HG03342 (cell line): ENCODE data around the gene MYOM1.
A peak's percentile ranks its signal among the peaks of the same experiment; 100 is the strongest.

Source experiments
- ATAC-seq: cut with Tn5 transposase; IDR thresholded peaks from one replicate; pipeline ENCODE4 v1.9.1; 2021; ENCODE audit warnings: mild to moderate bottlenecking, moderate library complexity; ENCODE audit not compliant: unreplicated experiment

Gene MYOM1

GRCh38 chr18:3154214-3154613, 65.6 kb downstream of the MYOM1 start:
- no peak for ATAC-seq

GRCh38 chr18:3153107-3153704, 66.6 kb downstream of the MYOM1 start:
- peak; percentile 79 for ATAC-seq

GRCh38 chr18:3152294-3152693, 67.5 kb downstream of the MYOM1 start:
- ATAC-seq = no peak

DNA sequence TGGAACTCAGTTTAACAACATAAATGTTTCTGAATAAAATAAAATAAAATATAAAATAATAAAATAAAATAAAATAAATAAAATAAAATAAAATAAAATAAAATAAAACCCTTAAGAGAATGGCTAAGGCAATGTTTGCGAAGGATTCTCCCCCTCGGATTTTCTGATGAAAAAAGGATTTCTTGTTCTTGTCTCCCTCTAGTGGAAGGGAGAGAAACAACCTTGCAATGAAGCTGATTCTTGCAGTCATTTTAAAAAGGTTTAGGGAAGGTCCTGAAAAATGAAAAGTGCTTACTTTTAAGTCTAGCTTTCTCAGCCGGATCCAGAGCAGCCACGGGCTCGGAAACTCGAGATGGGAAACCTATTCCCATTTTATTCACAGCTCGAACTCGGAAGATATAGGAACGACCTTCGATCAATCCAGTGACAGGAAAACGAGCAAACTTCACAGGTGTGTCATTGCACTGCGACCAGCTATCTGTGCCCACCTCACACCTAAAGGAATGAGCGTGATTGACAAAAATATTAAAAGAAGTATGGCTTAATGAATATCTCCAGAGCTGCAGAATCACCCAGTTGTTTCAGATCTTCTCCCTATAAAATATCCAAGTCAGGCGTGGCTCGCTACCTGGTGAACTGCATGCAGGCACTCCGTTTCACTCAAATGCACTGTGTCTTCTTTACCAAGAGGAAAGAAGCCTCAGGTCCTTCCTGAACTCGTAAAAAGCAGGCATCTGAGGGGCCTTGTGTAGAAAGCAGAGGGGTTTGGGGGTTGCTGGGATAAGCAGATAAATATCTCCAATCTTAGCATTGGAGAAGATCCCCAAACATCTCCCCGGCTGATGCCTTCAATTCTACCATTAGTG, 68.1 kb downstream of the MYOM1 start:
- ATAC-seq = no peak

GRCh38 chr18:3150688-3151087, 69.1 kb downstream of the MYOM1 start:
- no peak for ATAC-seq

GRCh38 chr18:3150274-3150673, 69.5 kb downstream of the MYOM1 start:
- no peak for ATAC-seq

- ATAC-seq = no peak
Measured at GRCh38 chr18:3148930-3149535, 70.7 kb downstream of the MYOM1 start.

- ATAC-seq = no peak
Measured at GRCh38 chr18:3147935-3148554, 71.7 kb downstream of the MYOM1 start.

DNA sequence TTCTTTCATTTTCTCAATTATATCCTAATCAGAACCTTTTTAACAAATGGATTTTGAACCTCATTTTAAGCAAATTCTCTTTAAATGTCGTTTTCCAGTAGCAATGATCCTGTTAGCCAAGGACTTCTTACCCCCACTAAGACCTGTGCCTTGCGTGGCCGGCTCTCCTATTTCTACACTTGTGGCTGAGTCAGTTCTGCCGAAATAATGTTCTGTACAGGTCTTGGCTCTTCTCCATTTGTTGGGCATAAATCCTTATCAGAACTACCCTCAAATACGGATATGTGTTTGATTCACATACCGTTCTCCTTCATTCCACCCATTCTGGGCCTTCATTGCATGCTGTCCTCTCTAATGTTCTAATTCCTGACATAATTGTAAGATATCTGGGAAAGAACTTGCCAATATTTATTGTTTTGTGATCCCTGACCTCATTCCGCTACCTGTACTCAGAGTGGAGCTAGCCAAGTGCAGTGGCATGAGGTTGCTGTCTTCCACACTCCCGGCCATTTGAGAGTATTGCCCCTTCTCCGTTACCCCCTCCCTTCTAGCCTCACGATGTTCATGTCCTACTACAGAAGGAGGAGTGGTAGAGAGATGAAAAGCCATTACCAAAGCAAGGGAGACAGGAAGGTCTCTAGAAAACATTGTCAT, 78.7 kb downstream of the MYOM1 start:
- ATAC-seq = no peak

DNA sequence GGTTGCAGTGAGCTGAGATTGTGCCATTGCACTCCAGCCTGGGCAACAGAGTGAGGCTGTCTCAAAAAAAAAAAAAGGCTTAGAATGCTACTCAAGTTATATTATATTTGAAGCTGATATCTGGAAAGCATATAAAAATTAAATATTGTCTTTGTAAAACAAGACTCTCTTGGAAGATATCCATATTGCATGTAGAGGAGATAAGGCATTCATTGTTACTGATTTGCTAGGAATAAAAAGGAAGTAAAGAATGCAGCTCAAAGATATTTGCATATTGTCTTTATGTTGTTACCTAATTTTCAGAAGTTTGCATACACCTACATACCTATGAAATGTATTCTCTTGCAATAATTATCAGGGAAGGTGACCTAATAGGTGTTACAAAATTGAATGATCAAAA, 79.4 kb downstream of the MYOM1 start:
- no peak for ATAC-seq

GRCh38 chr18:3139406-3139805, 80.4 kb downstream of the MYOM1 start:
- ATAC-seq = no peak

- ATAC-seq = no peak
Measured at GRCh38 chr18:3138274-3138975, 81.3 kb downstream of the MYOM1 start.

DNA sequence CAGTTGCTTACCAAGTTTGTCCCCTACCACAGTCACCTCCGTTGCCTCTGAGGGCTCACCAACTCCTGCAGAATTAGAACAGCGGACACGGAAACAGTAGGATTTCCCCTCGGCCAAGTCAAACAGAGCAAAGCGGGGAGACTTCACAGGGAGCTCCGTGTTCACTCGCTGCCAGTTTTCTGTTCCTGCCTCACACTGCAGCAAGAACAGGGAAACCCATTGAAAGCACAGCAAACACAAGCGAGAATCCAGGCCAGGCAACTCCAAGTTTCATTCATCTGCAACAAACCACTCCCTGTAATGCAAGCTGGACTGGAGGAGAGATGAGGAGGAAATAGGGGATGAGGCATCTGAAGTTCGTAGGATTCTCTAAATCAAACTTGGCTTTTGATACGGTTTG, 84.2 kb downstream of the MYOM1 start:
- no peak for ATAC-seq

- ATAC-seq = no peak
Measured at GRCh38 chr18:3132700-3133099, 87.1 kb downstream of the MYOM1 start.

- ATAC-seq = no peak
Measured at GRCh38 chr18:3130344-3130743, 89.4 kb downstream of the MYOM1 start.

GRCh38 chr18:3129053-3129864, 90.5 kb downstream of the MYOM1 start:
- peak; percentile 97 for ATAC-seq

DNA sequence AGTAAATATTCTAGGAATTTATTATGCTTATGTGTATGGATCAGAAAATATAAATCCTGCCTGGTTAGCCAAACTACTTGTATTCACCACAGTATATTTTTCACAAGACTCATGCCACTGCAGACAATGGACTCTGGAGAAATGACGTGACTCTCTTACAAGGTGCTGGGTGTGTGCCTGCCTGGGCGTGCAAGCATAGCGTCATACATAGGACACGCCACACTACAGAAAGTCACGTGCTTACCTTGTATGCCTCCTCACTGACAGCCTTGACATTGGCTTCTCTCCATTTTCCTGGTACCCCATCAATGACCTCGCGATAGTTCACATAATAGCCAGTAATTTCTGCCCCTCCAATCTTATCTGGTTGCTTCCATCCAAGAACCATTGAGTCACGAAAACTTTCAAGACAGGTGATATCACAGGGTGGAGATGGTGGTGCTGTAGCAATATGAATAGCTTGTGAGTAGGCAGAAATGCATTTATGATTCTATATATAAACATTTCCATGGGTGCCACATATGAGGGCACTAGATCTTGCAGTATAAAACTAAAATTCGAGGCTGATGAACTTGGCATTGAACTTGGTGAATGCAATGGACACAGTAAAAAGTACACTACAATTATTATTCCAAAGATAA, 93.2 kb downstream of the MYOM1 start:
- no peak for ATAC-seq

DNA sequence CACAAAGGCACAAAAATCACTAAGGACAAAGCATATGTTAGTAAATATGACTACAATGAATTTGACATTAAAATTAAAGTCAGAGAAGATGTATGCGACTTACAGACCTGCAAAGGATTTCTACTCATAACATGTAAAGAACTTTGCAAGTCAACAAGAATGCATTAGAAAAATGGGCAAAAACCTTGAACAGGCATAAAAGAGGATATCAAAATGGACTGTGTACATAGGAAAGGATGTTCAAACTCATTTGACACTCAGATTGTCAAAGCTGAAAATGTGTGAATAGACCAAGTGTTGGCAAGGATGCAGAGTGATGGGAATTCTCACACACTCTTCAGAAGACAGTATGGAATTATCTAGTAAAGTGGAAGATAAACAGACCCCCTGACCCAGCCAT, 94.9 kb downstream of the MYOM1 start:
- ATAC-seq = no peak

DNA sequence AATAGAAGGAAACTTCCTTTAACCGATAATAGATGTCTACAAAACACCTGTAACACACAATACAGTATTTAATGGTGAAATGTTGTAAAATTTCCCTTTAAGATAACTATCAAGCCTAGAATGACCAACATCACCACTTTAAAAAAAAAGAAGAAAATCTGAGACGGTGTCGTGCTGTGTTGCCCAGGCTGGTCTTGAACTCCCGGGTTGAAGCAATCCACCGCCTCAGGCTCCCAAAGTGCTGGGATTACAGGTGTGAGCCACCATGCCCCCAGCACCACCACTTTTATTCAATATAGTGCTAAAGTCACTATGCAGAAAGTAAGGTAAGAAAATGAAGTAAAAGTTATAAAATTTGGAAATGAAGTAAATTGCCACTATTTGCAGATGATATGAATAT, 96.9 kb downstream of the MYOM1 start:
- ATAC-seq = no peak
